ENCODE results near the gene IGSF5. TPM values are rescaled to one million over a fixed set of nuclear protein-coding genes. Genes with fewer than 3 reads are reported as not detected.

Gene IGSF5
- total RNA-seq, 1 donor from 2014 or later = 0.60 TPM

DNA sequence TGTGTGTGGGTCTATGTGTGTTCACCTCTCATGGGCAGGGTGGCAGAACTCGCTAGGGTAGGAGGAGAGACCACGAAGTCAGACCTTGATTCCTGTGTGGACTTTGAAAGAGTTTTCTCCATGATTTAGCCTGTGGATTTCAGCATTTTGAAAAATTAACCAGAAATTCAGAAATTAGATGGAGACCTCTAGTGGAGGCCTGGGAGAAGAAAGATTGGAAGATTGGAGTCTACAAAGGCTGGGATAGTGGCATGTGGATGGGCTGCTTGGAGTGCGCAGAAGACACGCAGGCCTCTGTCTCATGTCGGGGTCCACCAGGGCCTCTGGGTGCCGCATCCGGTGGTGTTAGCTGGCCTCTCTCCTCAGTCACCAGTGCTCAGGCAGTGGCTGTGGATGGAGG, 18.9 kb upstream of the IGSF5 start:
- Histone ChIP-seq H3K9ac (no peak overlapping the region), H3K4me1 (no peaks in the 10 kb centered on the region), H3K4me2 (no peak overlapping the region), H3K4me3 (no peak overlapping the region), H3K27ac (no peak overlapping the region), H4K20me1 (ENCODE audit: low read depth) (no peaks in the 10 kb centered on the region), H3K27me3 (no peaks in the 10 kb centered on the region), H3K79me2 (ENCODE audit: low read depth) (no peaks in the 10 kb centered on the region), H3K36me3 (no peaks in the 10 kb centered on the region), H3F3A (ENCODE audit: low read depth) (no peaks in the 10 kb centered on the region), H2AFZ (replicated peaks) (no peak overlapping the region), H3K9me3 (ENCODE audit: low read depth) (no peaks in the 10 kb centered on the region)
- H3K36me3 Mint-ChIP-seq = peaks cover 3% of the 10 kb centered on the region
- no peak overlapping the region for H3K27ac Mint-ChIP-seq
- DNase-seq (ENCODE audit: low spot score) = no peak
- no peak overlapping the region for H3K4me3 Mint-ChIP-seq
- H3K27me3 Mint-ChIP-seq (ENCODE audit: insufficient read depth, low read depth) = peaks cover 2% of the 10 kb centered on the region
- TF ChIP-seq EZH2 (IDR thresholded peaks at IDR 0.05) = no peak
- TF ChIP-seq EZH2phosphoT487 (IDR thresholded peaks at IDR 0.05) = no peak
- TF ChIP-seq, protein P1, sequence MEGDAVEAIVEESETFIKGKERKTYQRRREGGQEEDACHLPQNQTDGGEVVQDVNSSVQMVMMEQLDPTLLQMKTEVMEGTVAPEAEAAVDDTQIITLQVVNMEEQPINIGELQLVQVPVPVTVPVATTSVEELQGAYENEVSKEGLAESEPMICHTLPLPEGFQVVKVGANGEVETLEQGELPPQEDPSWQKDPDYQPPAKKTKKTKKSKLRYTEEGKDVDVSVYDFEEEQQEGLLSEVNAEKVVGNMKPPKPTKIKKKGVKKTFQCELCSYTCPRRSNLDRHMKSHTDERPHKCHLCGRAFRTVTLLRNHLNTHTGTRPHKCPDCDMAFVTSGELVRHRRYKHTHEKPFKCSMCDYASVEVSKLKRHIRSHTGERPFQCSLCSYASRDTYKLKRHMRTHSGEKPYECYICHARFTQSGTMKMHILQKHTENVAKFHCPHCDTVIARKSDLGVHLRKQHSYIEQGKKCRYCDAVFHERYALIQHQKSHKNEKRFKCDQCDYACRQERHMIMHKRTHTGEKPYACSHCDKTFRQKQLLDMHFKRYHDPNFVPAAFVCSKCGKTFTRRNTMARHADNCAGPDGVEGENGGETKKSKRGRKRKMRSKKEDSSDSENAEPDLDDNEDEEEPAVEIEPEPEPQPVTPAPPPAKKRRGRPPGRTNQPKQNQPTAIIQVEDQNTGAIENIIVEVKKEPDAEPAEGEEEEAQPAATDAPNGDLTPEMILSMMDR (IDR thresholded peaks at IDR 0.05) = no peak
- peaks cover 2% of the 10 kb centered on the region for H3K4me1 Mint-ChIP-seq
- H3K9me3 Mint-ChIP-seq = peaks cover 12% of the 10 kb centered on the region

DNA sequence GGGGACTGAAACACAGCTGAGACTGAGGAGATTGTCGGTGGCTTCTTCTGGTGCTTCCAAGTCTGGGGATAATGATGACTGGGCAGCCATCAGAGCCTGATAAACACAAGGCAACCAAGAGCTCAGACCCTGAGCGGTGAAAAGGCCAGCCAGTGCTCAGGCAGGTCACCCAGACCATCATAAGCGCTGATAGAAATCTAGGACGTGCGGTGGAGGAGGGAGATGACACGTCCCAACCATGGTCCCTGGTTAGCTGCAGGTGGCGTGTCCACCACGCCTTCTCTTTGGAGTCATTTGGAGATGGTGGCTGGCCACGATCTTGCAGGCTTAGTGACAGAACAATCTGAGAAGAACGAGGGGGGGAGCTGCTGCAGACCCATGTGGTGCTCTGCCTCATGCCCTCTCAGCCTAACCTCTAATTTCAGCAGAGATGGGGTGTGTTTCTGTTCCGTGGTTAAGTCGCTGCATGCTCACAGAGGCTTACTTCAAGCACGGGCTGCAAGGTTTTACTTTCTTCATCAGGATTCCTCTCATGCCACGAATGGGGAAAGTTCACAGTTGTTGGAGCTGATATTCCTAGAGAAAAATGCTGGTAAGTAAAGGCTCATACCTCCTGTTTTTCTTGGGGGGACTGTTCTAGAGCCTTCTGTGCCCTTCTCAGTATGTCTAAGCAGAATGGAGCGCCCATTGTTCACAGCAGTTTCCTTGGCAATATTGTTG, 17.4 kb upstream of the IGSF5 start:
- peaks cover 2% of the 10 kb centered on the region for H3K27me3 Mint-ChIP-seq (ENCODE audit: insufficient read depth, low read depth)
- H3K4me3 Mint-ChIP-seq = no peak overlapping the region
- DNase-seq (ENCODE audit: low spot score) = no peak
- no peaks in the 10 kb centered on the region for H4K20me1 ChIP-seq (ENCODE audit: low read depth)
- TF ChIP-seq, protein P1 (IDR thresholded peaks at IDR 0.05) = no peak
- TF ChIP-seq EZH2 (IDR thresholded peaks at IDR 0.05) (no peak), EZH2phosphoT487 (IDR thresholded peaks at IDR 0.05) (no peak)
- H3K4me3 ChIP-seq = no peak overlapping the region
- H3K9me3 Mint-ChIP-seq = peaks cover 12% of the 10 kb centered on the region
- H3K4me1 ChIP-seq = no peaks in the 10 kb centered on the region
- peaks cover 3% of the 10 kb centered on the region for H3K36me3 Mint-ChIP-seq
- H3K4me2 ChIP-seq = no peak overlapping the region
- H3K9me3 ChIP-seq (ENCODE audit: low read depth) = no peaks in the 10 kb centered on the region
- H3K36me3 ChIP-seq = no peaks in the 10 kb centered on the region
- no peak overlapping the region for H3K9ac ChIP-seq
- no peak overlapping the region for H3K27ac ChIP-seq
- no peaks in the 10 kb centered on the region for H3K27me3 ChIP-seq
- H2AFZ ChIP-seq (replicated peaks) = no peak overlapping the region
- H3K27ac Mint-ChIP-seq = no peak overlapping the region
- peaks cover 2% of the 10 kb centered on the region for H3K4me1 Mint-ChIP-seq
- no peaks in the 10 kb centered on the region for H3F3A ChIP-seq (ENCODE audit: low read depth)
- H3K79me2 ChIP-seq (ENCODE audit: low read depth) = no peaks in the 10 kb centered on the region

DNA sequence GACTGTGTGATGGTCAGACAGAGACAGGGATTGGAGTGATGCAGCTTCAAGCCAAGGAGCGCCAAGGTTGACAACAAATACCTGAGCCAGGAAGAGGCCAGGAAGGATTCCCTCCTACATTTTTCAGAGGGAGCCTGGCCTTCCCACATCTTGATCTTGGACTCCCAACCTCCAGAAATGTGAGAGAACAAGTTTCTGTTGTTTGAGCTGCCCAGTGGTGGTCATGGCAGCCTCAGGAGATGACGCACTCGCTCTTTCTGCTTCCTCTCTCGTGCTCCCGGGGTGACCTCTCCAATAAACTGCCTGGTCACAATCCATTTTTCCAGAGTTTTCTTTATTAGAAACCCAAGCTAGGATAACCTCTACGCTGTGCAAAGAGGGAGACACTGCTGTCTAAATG, 16.6 kb upstream of the IGSF5 start:
- Histone ChIP-seq H4K20me1 (ENCODE audit: low read depth) (no peaks in the 10 kb centered on the region), H3K27me3 (no peaks in the 10 kb centered on the region), H3K9me3 (ENCODE audit: low read depth) (no peaks in the 10 kb centered on the region), H3K4me3 (no peak overlapping the region), H3K4me1 (no peaks in the 10 kb centered on the region), H3F3A (ENCODE audit: low read depth) (no peaks in the 10 kb centered on the region), H3K9ac (no peak overlapping the region), H3K36me3 (no peaks in the 10 kb centered on the region), H3K4me2 (no peak overlapping the region), H3K27ac (no peak overlapping the region), H3K79me2 (ENCODE audit: low read depth) (no peaks in the 10 kb centered on the region), H2AFZ (replicated peaks) (no peak overlapping the region)
- H3K27me3 Mint-ChIP-seq (ENCODE audit: insufficient read depth, low read depth) = peaks cover 2% of the 10 kb centered on the region
- TF ChIP-seq EZH2phosphoT487 (IDR thresholded peaks at IDR 0.05) = no peak
- TF ChIP-seq, protein P1 (IDR thresholded peaks at IDR 0.05) = no peak
- no peak for DNase-seq (ENCODE audit: low spot score)
- H3K9me3 Mint-ChIP-seq = peaks cover 9% of the 10 kb centered on the region
- peaks cover 2% of the 10 kb centered on the region for H3K4me1 Mint-ChIP-seq
- peaks cover 2% of the 10 kb centered on the region for H3K36me3 Mint-ChIP-seq
- no peak overlapping the region for H3K27ac Mint-ChIP-seq
- H3K4me3 Mint-ChIP-seq = no peak overlapping the region

Data from neural progenitor cell (in vitro differentiated cells).